IPS-18c (cell line): ENCODE measurements around the gene SLC6A7.
"Not testable (repeated sequence)": the region's sequence is repeated elsewhere in the genome, so short reads cannot be mapped to it uniquely, and the experiment has no call there.

Experiments used
- H3K4me3 ChIP-seq: 2 replicates; pipeline ENCODE4 v1.7.0; 2013; ENCODE audit warnings: low read depth, mild to moderate bottlenecking, low read length, moderate library complexity; ENCODE audit not compliant: insufficient read depth
- H3K9me3 ChIP-seq: one replicate; pipeline ENCODE4 v1.6.1; 2013; ENCODE audit warnings: mild to moderate bottlenecking, low read length, moderate library complexity; ENCODE audit not compliant: control insufficient read depth, insufficient read depth

Gene SLC6A7

DNA sequence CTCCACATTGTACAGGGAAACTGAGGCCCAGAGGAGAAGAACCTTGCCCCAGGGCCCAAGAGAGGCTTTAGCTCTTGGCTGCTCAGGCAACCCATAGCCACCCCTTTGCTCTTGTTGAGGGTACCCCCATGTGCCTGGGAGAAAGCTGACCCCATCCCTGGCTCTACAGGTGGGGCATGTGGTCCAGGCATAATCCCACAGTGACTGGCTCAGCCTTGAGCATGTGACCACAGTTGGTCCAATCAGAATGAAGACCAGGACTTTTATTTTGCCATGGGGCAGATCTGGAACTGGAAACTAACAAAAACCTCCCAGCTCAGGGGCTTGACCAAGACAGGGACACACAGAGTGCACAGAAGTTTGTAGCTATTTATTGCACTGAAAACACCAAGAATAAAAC is 29.3 kb downstream of the SLC6A7 start:
- H3K9me3 ChIP-seq = no peaks in the 10 kb centered on the region
- H3K4me3 ChIP-seq = no peak overlapping the region

DNA sequence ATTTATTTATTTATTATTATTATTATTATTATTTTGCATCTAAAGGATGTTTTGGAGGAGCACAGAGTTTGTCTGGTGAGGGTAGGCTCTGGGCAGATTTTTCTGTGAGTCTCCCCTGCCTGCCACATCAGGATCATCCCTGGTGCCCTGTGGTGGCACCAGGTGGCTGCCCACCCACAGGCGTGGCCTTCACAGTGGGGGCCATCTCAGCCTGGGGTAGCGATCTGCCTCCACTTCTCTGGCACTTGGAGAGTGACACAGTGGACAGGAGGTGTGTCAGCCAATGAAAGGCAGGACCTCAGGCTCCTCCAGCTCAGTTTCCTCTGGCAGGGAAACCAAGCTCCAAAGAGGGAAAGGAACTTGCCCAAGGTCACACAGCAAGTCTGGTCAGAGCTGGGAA is 30.0 kb downstream of the SLC6A7 start:
- no peak overlapping the region for H3K4me3 ChIP-seq
- no peaks in the 10 kb centered on the region for H3K9me3 ChIP-seq

DNA sequence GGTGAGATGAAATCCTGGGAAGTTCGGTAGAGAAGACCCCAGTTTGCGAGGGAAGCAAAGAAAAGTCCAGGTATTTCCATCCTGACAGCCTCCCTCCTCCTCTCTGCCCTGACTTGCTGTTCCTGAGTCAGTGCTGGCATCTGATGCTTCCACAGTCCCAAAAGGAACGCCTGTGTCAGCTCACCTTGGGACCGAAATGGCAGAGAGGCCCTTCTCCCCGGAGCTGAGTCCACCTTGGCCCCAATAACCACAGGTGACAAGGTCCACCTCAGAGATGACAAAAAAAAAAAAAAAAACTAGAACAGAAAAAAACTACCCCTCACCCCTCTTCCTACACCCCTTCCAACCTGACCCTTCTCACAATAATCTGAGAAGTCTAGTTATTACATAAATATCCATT is 31.6 kb downstream of the SLC6A7 start:
- no peaks in the 10 kb centered on the region for H3K9me3 ChIP-seq
- no peak overlapping the region for H3K4me3 ChIP-seq

DNA sequence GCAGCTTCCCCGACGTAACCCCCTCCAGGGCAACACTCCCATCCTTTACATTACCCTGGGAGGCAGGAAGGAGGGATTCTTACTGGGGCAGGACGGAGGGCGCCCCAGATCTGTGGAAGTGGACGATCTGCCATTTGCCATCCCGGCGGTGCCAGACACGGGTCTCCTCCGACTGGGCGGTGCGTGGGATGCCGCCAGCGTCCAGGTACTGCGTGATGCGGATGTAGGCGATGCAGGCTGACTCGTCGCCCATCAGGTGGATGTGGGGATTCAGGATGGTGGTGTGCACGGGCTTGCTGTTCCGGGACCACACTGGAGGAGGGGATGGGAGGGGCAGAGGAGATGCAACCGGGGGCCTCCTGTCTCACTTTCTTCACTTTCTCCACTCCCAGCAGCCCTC is 33.0 kb downstream of the SLC6A7 start:
- no peak overlapping the region for H3K4me3 ChIP-seq
- H3K9me3 ChIP-seq = no peaks in the 10 kb centered on the region

DNA sequence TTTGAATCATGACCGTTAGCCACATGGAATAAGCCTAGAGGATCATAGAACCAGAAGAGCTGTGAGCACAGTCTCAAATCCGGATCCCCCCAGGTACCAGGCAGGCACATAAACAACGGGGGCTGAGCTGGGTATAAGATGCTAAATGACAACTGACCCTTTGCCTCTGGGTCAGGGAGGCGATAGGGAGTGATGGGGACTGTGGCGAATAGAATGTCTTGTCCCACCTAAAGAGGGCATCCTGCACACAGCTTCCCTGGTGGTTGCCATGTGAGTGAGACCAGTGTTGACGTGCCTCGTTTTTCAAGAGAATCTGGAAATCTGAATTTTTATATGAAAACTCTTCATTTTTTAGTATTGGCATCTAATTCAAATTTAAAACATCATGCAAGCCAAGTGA is 33.6 kb downstream of the SLC6A7 start:
- H3K9me3 ChIP-seq = no peaks in the 10 kb centered on the region
- no peak overlapping the region for H3K4me3 ChIP-seq

DNA sequence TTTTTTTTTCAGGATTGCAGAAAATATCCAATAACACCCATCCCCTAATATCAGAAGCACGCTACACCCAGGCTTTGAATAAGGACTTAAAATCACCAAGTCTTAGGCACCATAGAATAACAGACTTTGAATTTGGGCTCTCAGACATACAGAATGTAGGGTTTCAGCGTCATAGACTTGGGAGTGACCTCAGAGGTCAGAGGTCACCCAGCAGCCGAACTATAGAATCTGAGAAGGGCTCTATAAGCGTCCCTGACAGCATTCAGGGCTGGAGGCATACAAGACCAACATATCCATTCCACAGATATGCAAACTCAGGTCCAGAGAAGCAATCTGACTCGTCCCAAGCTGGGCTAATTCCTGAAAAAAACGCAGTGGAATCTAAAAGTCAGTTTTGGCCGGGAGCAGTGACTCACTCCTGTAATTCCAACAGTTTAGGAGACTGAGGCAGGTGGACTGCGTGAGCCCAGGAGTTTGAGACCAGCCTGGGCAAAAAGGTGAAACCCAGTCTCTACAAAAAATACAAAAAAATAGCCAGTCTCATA is 34.7 kb downstream of the SLC6A7 start:
- Histone ChIP-seq H3K9me3 (no peaks in the 10 kb centered on the region), H3K4me3 (no peak overlapping the region)

DNA sequence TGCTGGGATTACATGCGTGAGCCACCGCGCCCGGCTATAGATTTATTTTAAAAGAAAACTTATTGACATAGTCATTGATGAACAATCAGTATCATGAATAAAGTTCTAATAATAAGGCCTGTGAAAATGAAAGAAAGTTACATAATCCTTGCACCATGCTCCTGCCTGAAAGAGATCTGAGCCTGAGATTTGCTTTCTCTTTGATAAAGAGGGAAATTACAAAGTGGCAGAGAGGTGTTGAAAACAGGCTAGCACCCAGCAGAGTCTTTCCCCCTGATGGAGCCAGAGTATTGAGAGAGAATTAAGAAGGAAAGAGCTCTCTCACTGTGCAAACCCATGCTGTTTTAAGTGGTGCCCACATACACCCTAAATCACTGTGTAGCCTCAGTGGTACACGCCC is 37.2 kb downstream of the SLC6A7 start:
- Histone ChIP-seq H3K9me3 (no peaks in the 10 kb centered on the region), H3K4me3 (no peak overlapping the region)

DNA sequence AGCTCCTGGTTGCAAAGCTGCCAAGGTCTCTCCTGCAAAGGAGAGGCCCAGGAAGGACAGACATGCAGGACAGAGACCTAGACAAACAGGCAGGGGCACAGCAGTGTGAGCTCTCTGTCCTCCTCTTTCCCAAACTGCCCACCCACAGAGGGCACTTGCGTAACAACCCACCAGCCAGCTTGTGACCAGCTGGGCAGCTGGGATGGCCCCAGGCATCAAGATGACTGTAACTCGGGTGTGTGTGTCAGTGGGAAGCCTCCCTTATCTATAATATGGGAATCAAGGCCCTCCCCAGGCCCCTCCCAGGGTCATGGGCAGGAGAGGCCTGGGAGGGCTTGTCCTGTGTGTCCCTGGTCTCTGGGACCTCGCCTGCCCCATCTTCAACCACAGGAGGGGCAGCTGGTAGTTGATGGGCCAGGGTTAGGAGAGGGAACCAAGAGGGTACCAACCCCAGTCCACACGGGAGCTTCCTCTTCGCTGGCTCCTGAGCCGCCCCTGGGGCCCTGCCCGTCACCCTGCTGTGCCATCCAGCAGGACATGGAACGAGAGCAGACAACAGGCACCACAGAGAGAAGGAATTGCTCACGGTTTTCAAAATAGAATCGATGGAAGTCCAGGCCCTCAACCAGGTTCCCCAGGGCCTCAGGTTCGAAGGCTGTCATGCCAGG is 37.9 kb downstream of the SLC6A7 start:
- Histone ChIP-seq H3K9me3 (no peaks in the 10 kb centered on the region), H3K4me3 (no peak overlapping the region)

DNA sequence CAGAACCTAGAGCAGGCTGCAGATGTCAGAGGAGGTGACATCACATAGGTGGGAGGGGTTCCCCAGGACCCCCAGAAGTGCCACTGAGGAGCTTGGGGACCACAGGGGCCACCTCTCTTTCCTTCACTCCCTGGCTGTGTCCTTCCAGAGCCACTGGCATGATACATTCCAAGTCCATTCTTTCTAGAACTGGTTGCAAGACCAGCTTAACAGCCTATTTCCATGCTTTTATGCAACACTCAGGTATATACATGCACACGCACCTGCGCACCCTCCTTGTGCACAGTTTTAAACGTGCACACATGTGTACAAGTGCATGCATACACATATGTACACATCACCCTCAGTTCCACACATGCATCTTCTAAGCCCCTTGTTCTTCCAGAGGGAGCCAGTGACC is 39.7 kb downstream of the SLC6A7 start:
- no peaks in the 10 kb centered on the region for H3K9me3 ChIP-seq
- H3K4me3 ChIP-seq = no peak overlapping the region

DNA sequence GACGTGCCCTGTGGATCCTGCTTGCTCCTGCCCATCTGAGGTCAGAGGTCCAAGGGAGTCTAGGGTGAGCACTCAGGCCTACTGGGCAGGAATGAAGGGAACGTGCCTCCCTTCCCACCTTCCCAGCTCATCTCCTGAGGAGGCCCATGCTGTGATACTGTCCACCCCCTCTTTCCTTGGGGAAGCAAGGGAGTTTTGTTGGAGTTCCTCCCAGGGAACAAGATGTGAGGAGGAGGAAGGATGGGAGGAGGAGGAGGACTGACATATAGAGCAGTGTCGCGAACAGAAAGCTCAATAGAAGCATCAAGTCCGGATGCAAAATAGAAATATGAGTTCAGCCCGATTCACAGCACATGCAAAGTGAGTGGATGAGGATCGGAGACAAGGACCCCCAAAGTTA is 41.0 kb downstream of the SLC6A7 start:
- no peaks in the 10 kb centered on the region for H3K9me3 ChIP-seq
- H3K4me3 ChIP-seq = no peak overlapping the region

DNA sequence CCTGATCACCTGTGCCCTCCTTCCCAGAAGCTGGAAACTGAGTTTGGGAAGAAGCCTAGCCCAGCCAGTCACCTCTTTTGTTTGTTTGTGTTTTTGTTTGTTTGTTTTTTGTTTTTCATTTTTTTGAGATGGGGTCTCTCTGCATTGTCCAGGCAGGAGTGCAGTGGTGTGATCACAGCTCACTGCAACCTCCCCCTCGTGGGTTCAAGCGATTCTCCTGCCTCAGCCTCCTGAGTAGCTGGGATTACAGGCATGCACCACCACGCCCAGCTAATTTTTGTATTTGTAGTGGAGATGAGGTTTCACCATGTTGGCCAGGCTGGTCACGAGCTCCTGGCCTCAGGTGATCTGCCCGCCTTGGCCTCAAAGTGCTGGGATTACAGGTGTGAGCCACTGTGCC is 43.8 kb downstream of the SLC6A7 start:
- H3K9me3 ChIP-seq, H3K4me3 ChIP-seq: not testable (repeated sequence)

DNA sequence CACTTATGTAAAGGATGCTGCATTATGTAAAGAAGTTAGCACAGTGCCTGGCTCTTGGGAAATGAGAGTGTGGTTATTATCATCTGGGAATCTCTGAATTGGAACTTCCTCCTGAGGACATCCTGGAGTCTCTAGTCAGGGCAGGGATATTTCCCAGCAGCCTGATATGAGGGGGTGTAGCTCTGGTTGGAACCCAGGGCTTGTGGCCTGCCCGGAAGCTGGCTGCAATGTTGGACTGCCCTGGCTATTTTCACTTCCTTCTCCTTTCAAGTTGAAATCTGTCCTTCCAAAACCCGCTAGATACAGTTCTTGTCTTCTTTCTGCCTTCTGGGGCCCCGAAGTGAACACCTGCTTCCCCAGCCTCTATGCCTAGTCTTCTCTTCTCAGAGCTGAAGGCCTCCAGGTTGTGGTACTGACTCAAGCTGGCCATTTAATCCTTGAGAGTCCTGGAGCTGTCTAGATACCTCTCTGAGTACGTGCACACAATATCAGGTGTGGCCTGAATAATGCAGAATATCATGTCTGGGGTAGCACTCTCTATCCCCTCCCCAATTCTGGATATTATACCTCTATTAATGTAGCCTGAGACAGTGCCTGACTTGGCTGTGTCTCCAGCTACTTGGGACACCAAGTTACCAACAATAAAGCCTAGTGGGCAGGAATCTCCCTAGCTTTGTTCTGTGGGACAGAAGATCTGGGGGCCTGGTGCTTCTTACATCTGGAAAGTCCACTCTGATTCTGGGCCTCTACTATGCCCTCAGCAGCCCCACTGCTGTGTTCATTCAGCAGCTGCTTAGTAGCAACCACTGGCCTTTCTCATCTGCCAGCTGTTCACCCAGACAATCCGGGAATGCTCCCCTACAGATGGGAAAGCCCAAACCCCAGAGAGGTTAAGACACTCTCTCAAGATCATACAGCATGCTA is 45.0 kb downstream of the SLC6A7 start:
- Histone ChIP-seq H3K9me3 (no peaks in the 10 kb centered on the region), H3K4me3 (no peak overlapping the region)

DNA sequence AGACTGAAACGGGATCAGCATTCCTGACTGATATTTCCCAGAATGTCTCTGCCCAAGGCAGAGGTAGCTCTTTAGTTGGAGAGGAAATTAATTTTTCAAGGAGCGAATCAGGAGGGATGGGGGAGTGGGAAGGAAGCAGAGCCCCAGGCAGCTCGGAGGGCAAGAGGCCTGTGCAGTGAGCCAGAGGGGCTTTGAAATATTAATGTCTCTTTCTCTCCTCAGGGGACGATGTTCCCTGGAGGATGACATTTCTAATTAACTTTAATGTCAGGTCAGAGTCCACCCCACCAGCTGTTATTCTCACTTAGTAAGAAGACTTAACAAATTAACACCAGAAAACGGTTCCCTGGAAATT is 45.6 kb downstream of the SLC6A7 start:
- H3K4me3 ChIP-seq = no peak overlapping the region
- no peaks in the 10 kb centered on the region for H3K9me3 ChIP-seq

DNA sequence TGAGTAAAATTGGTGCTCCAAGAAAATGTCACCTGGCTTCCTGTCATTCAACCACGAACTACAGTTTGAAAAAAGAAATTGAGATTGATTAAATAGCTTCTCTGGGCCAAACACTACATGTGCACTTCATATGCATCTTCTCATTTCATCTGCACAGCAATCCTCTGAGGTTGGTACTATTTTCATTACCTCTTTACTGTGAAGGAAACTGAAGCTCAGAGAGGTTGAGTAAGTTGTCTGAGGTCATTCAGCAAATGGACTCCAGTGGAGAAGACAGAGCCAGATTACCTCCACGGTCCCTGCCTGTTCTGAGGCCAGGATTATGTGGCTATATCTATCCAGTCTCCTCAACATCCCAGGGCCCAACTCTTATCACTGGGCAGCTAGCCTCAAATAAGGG is 46.5 kb downstream of the SLC6A7 start:
- Histone ChIP-seq H3K9me3 (no peaks in the 10 kb centered on the region), H3K4me3 (no peak overlapping the region)

DNA sequence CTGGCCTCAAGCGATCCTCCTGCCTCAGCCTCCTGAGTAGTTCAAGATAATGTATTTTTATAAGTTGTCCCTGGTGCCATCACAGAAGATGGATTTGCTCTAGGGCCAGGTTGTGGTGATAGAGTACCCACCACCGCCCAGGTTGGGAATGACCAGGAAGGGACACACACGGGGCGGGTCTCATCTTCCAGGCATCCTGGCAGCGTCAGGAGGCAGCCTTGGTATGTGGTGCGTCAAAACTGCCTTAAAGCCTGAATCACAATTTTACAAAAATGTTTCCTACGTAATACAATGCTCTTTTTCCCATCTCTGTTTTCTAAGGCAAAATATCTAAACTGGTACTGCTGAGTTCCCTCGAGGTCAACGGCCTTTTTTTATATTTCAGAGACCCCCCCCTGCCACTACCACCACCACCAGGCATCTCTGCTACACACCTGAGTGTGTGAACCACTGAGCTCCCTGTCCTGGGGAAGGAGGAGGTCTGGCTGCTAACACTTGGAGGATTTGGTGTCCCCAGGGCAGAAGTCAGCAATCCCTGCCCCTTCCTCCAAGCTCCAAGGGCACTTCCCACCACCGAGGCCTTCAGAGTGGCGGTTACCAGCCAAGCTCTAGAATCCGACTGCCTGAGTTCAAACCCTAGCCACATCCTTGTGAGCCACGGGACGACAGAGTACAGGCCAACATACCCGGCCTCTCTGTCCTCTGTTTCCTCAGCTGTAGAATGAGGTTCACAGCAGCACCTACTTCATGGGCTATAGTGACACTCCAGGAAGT is 47.3 kb downstream of the SLC6A7 start:
- H3K9me3 ChIP-seq = no peaks in the 10 kb centered on the region
- no peak overlapping the region for H3K4me3 ChIP-seq

DNA sequence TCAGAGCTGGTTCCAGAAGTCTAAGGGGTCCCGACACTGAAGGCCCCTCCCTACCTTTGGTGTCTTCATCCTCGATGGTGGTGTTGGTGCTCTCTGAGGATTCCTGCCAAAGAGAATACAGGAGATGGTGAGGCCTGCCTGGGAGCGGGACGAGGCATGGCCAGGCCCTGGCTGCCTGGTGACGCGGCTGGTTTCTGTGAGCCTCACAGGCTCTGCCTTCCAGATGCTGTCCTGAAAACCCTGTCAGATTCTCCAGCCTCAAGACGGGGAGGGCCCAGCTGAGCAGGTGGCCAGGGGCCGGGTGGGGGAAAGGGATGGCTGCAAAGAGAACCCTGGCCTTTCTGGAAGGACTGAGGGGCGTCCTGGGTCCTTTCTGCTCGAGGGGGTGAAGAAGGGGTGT is 48.8 kb downstream of the SLC6A7 start:
- Histone ChIP-seq H3K4me3 (no peak overlapping the region), H3K9me3 (no peaks in the 10 kb centered on the region)

DNA sequence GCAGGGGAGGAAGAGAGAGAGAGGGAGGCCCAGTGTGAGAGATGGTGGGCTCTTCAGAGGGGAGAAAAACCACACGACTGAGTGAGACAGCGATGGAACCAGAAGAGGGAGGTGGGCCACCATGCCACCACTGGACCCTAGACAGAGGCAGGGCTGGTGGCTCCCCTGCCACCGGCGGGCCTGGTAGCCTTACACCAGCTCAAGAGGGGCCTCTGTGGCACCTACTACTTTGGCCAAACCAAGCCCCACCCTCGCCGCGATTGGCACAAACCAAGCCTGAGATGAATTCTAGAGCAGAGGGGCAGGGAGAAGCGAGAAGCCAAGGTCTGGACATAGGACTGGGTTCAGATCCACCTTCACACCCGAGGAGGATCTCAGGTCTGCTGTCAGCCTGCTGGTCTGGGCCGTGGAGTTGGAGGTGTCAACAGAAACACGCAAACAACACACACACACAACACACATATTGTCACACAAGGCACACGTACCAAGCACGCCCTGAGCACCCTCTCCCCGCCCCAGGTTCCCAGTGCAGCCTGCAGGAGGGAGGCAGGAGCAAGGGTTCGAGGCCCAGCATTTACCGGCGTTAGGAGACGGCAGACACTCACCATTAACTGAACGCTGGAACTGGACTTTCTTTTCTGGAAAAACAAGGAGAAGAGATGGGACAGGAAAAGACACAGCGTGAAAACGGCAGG is 49.4 kb downstream of the SLC6A7 start:
- Histone ChIP-seq H3K9me3 (no peaks in the 10 kb centered on the region), H3K4me3 (no peak overlapping the region)
